Panc1 (cell line): ENCODE measurements around the gene MEMO1.

Source experiments
- CTCF ChIP-seq: fragments of 450-650 bp; IDR thresholded peaks from 2 replicates; pipeline ENCODE4 v1.5.1; 2017; ENCODE audit warnings: mild to moderate bottlenecking
- POLR2AphosphoS5 ChIP-seq: IDR thresholded peaks from 2 replicates; pipeline ENCODE4 v1.6.1; 2012; ENCODE audit warnings: mild to moderate bottlenecking, low read depth, low read length, moderate library complexity
- REST ChIP-seq, 2 experiments: IDR thresholded peaks; 2 replicates each; pipeline ENCODE4 v1.6.1; 2011 to 2012; ENCODE audit warnings: low read depth in 2 of 2, control low read depth in 1 of 2, low read length in 1 of 2, mild to moderate bottlenecking in 1 of 2, moderate library complexity in 1 of 2; ENCODE audit not compliant: insufficient read depth in 1 of 2
- SIN3A ChIP-seq: IDR thresholded peaks from 2 replicates; pipeline ENCODE4 v1.6.1; 2012; ENCODE audit warnings: low read depth, mild to moderate bottlenecking, low read length, moderate library complexity, borderline replicate concordance; ENCODE audit not compliant: insufficient read depth

- TF ChIP-seq POLR2AphosphoS5 (no peak), CTCF (no peak), SIN3A (no peak), REST (IDR thresholded peaks at IDR 0.05; ENCODE audit: insufficient read depth in 1 of 2, low read depth in 2 of 2, low read length in 1 of 2) (no peak)
These were observed 187.2 kb downstream of the MEMO1 start for GRCh38 chr2:31823558-31823957.
